GM10248 (cell line): ENCODE measurements around the gene STAC2.

Experiments
- CTCF ChIA-PET: fragments of 300-600 bp; sonication (Branson Sonifier 250); formaldehyde crosslinking; extraction: SDS; loops from one replicate; lab custom pipeline; 2021; ENCODE audit warnings: antibody characterized with exemption; lab: Yijun Ruan, JAX
- POLR2A ChIA-PET: fragments of 350-650 bp; sonication (Branson Sonifier 250); formaldehyde crosslinking; extraction: SDS; loops from one replicate; lab custom pipeline; 2020; ENCODE audit warnings: antibody characterized with exemption; lab: Yijun Ruan, JAX
- DNase-seq: peaks from one replicate; pipeline ENCODE4 v3.0.0; 2012; ENCODE audit errors: extremely low spot score
- TF ChIP-seq, protein P1 (sequence below): IDR thresholded peaks from 2 replicates; pipeline ENCODE4 v1.5.1; 2012; ENCODE audit warnings: mild to moderate bottlenecking, low read depth; ENCODE audit errors: extremely low read depth, missing control alignments, control extremely low read depth

STAC2 gene

DNA sequence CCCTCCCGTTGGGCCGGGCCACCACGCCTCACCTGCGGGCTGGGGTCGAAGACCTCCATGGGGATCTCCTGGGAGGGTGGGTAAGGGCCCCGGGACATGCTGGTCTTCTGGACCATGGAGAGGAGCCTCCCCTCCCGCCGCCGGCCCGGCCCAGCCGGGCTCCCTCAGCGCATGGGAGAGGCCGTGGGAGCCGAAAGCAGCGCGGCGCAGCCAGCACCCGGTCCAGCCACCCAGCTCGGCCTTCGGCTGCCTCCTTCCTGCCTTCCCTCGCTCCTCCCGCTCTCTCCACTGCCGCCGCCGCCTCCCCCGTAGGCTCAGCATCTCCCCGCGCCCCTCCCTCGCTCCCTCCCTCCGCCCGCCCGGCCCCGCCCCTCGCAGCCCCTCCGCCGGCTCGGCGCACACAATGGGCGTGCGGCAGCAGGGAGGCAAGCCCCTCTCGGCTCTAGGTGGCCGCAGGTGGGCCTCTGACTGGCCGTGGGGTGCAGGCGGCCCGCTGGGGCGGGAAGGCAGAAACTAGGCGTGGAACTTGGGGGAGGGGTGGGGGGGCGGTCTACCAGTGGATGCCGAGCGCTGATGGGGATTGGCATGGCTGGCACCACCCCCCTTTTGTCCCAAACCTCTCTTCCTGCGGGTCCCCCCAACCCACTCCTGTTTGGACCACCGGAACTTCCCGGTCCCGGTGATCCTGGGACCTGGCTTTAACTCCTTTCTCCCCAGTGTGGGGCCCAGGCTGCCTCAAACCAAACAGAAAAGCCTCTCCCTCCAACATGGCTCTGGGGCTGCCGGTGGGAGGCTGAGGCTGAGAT lies 28.2 kb downstream of the STAC2 start, which contains the start of gene CACNB1:
Gene CACNB1, minus strand, starts transcription at position 290 of the 806 bp plus-strand sequence. Its CDS starts 174 bp downstream, at position 116.
- ChIA-PET POLR2A (interaction anchor here (0.8 kb wide), 1 partner anchor 96 kb away, joined by 3 read pairs; no protein-coding TSS in a partner anchor), CTCF (interaction anchor here (0.6 to 3.9 kb wide), 5 partner anchors 9 to 46 kb away, joined by 3 to 21 read pairs (median 7); partner anchors contain the start of gene ARL5C)
- peak; percentile 89 for DNase-seq
- TF ChIP-seq, protein P1, sequence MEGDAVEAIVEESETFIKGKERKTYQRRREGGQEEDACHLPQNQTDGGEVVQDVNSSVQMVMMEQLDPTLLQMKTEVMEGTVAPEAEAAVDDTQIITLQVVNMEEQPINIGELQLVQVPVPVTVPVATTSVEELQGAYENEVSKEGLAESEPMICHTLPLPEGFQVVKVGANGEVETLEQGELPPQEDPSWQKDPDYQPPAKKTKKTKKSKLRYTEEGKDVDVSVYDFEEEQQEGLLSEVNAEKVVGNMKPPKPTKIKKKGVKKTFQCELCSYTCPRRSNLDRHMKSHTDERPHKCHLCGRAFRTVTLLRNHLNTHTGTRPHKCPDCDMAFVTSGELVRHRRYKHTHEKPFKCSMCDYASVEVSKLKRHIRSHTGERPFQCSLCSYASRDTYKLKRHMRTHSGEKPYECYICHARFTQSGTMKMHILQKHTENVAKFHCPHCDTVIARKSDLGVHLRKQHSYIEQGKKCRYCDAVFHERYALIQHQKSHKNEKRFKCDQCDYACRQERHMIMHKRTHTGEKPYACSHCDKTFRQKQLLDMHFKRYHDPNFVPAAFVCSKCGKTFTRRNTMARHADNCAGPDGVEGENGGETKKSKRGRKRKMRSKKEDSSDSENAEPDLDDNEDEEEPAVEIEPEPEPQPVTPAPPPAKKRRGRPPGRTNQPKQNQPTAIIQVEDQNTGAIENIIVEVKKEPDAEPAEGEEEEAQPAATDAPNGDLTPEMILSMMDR: no peak

DNA sequence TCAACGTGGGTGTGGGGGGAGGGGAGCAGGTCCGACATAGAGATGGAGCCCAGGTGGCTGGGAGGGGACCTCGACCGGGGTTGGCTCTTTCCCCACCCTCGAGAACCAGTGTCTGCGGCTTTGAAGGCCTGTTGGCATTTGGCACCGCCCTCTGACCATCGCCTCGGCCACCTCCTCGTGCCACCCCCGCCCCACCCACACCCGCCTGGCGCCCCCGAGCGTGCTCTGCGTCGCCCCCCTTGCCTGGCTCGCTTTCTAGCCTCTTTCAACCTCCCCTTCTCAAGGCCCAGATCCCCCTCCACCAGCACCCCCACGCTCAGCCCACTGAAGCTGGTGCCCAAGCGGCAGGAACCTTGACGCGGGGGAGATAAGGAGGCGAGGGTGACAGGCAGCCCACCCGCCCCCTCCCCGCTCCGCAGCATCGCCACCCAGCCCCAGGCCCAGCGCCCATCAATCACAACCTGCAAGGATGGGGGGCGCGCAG lies 28.9 kb downstream of the STAC2 start:
- ChIA-PET CTCF (interaction anchor here (0.6 to 3.9 kb wide), 5 partner anchors 10 to 47 kb away, joined by 3 to 21 read pairs (median 7); partner anchors contain the start of gene ARL5C), POLR2A (interaction anchor here (0.8 kb wide), 1 partner anchor 95 kb away, joined by 3 read pairs; no protein-coding TSS in a partner anchor)

DNA sequence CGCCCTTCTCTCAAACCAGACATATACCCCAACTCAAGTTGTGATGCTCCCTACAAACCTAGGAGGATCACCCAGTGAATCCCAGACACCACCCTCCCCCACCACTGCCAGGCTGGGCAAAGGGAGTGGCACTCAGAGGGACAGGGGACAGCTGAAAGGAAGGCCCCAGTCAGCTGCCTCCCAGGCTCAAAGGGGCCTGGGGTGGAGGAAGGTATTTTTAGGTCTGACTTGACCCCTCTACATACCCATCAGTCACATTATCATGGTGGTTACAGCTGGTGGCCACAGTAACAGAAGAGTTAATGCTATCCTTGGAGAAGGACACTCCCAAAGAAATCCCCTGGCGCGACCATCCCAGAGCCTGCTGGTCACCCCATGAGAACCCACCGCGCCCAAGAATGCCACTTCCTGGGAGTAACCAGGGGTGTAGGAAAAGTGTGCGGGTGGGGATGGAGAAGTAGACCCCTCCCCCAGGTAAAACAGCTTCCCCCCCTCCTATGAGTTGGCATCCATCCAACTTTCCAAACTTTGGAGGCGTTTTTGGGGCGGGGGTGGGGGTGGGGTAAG lies 29.4 kb downstream of the STAC2 start:
- DNase-seq: no peak
- ChIA-PET POLR2A (no interaction called here), CTCF (interaction anchor here (1.7 to 3.9 kb wide), 4 partner anchors 11 to 43 kb away, joined by 4 to 21 read pairs (median 12); partner anchors contain the start of gene ARL5C)
- TF ChIP-seq, protein P1: no peak

More for the DNA sequence above, 28.9 kb downstream of the STAC2 start:
- TF ChIP-seq, protein P1: no peak
- no peak for DNase-seq

DNA sequence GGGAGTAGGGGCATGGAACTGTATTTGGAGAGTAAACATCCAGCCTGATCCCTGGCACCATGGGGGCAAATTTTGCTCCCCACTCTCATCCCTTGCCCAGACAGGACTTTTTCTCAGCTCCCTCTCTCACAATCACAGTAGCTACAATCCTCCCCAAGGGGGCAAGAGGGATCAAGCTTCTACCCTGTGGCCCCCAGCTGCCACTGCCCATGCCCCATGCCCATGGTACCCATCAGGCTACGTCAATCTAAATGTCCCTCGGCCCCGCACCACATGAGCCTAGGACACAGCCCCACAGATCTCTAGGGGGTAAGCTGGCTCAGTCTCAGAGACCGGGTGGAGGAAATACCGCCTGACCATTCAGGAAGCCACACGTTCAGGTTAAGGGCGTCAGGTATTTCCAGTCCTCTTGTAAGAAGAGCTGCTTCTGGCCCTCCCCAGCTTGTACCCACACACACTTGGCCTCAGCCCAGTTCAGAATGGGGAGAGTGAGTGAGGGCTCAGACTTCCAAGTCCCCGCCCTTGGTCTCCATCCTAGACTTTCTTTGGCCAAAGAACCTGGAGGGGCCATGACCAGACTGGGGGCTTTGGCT lies 30.1 kb downstream of the STAC2 start:
- TF ChIP-seq, protein P1: no peak
- ChIA-PET CTCF (interaction anchor here (1.0 to 3.9 kb wide), 6 partner anchors 11 to 428 kb away, joined by 3 to 21 read pairs (median 6); partner anchors contain the start of gene ARL5C), POLR2A (no interaction called here)
- DNase-seq: no peak

DNA sequence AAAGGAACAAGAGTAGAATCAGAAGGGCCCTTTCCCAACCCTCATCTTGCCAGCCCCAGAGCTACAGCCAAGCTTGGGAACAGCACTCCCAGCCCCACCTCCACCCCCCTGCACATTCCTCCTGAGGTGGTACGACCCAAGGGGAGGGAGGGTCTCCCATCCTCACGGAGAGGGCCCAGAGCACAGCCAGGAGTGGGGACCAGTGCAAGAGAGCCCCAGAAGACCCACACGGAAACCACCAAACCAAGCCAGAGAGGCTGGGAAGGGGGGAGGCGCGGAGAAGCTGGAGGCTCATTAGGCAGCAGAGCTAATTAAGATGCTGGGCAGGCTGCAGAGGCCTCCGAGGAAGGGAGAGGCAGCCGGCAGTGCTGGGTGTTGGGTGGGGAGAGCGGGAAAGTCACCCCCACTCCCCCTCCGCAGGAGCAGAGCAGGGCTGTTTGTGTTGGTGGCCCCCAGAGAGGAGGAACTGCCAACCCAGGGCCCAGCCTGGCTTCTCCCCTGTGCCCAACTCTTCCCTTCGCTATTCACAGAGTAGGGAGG lies 30.7 kb downstream of the STAC2 start:
- CTCF ChIA-PET: interaction anchor here (0.9 to 3.9 kb wide), 6 partner anchors 20 to 428 kb away, joined by 3 to 21 read pairs (median 4); partner anchors contain the start of gene ARL5C
- no peak for DNase-seq
- TF ChIP-seq, protein P1: no peak
- POLR2A ChIA-PET: no interaction called here
